IMR-90 (cell line): ENCODE data around the gene INSYN1.

Experiments
- CEBPB ChIP-seq: IDR thresholded peaks from 2 replicates; pipeline ENCODE4 v1.6.1; 2012; ENCODE audit warnings: low read depth, low read length, improper control_type of control experiment
- CTCF ChIP-seq: conservative IDR thresholded peaks from 2 replicates; pipeline ENCODE4 v1.5.1; 2012; ENCODE audit warnings: mild to moderate bottlenecking, low read depth, low read length, improper control_type of control experiment
- NFE2L2 ChIP-seq: fragments of 150-350 bp; IDR thresholded peaks from 2 replicates; pipeline ENCODE4 v1.6.1; 2016; ENCODE audit warnings: low read depth, mild to moderate bottlenecking, low read length
- POLR2A ChIP-seq: IDR thresholded peaks from 2 replicates; pipeline ENCODE4 v1.6.1; 2012; ENCODE audit warnings: mild to moderate bottlenecking, low read depth, low read length
- RCOR1 ChIP-seq: IDR thresholded peaks from 2 replicates; pipeline ENCODE4 v1.6.1; 2012; ENCODE audit warnings: mild to moderate bottlenecking, low read length, improper control_type of control experiment; ENCODE audit not compliant: insufficient replicate concordance
- RFX5 ChIP-seq: IDR thresholded peaks from 2 replicates; pipeline ENCODE4 v1.8.0; 2012; ENCODE audit warnings: low read depth, mild to moderate bottlenecking, low read length, moderate library complexity
- USF2 ChIP-seq: fragments of 150-350 bp; IDR thresholded peaks from 2 replicates; pipeline ENCODE4 v1.6.1; 2017; ENCODE audit warnings: mild to moderate bottlenecking, antibody characterized with exemption, low read length, low read depth

DNA sequence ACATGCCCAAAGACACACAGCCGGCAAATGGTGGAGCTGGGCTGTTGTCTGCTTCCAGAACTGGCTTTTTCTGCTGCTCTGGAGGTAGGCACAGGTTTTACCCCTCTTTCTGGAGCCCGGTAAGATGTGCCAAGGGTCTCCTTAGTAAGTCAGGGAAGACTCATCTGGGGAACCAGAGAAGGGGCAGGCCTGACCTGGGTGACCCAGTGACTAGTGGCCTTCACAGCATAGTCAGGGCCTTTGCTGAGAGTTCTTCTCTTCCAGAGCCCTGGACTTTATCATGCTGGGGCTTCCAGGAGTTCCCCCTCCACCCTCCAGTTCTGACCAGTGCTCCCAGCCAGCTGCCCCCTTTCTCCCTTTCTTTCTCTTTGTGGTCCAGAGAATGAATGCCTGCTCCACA, 65.8 kb downstream of the INSYN1 start:
- TF ChIP-seq POLR2A: no peak
- no peak for TF ChIP-seq CTCF
- TF ChIP-seq RFX5: no peak
- no peak for TF ChIP-seq NFE2L2
- no peak for TF ChIP-seq CEBPB
- TF ChIP-seq RCOR1: no peak
- TF ChIP-seq USF2: no peak
